Large intestine (tissue), 3 donors: ENCODE measurements around the gene TMEM100. TPM values are rescaled to one million over a fixed set of nuclear protein-coding genes. Genes with fewer than 3 reads are reported as not detected.

Experiments used
- DNase-seq, 2 donors: peaks; one replicate each; pipeline versions ENCODE4 v3.0.0 to v3.0.0-alpha.2; 2013
- H3K27ac ChIP-seq: one replicate; pipeline ENCODE4 v1.5.1; 2013; ENCODE audit warnings: low read length
- H3K27me3 ChIP-seq: 2 replicates; pipeline ENCODE4 v1.6.1; 2013; ENCODE audit warnings: low read length; ENCODE audit not compliant: control insufficient read depth, insufficient read depth
- H3K36me3 ChIP-seq: 2 replicates; pipeline ENCODE4 v1.6.1; 2013; ENCODE audit warnings: low read length; ENCODE audit not compliant: control insufficient read depth, insufficient read depth
- H3K4me1 ChIP-seq: one replicate; pipeline ENCODE4 v1.6.1; 2013; ENCODE audit warnings: low read length; ENCODE audit not compliant: control insufficient read depth, insufficient read depth
- H3K4me3 ChIP-seq: one replicate; pipeline ENCODE4 v1.5.1; 2013; ENCODE audit warnings: low read length
- H3K9me3 ChIP-seq: one replicate; pipeline ENCODE4 v1.6.1; 2013; ENCODE audit warnings: mild to moderate bottlenecking, low read depth, low read length, moderate library complexity; ENCODE audit not compliant: control insufficient read depth
- WGBS: methylation state at CpG from one replicate; pipeline ENCODE4 v1.1.5; 2013; ENCODE audit warnings: low lambda C conversion rate; ENCODE audit not compliant: insufficient coverage; 5-methylcytosine and 5-hydroxymethylcytosine counted together
- polyA plus RNA-seq: library from polyadenylated mRNA; unstranded; fragments of 120-200 nt; gene quantifications from one replicate; pipeline ENCODE4 v1.2.1, GENCODE V29; 2013

TMEM100 gene
- polyA plus RNA-seq, 1 donor: 12.6 TPM

DNA sequence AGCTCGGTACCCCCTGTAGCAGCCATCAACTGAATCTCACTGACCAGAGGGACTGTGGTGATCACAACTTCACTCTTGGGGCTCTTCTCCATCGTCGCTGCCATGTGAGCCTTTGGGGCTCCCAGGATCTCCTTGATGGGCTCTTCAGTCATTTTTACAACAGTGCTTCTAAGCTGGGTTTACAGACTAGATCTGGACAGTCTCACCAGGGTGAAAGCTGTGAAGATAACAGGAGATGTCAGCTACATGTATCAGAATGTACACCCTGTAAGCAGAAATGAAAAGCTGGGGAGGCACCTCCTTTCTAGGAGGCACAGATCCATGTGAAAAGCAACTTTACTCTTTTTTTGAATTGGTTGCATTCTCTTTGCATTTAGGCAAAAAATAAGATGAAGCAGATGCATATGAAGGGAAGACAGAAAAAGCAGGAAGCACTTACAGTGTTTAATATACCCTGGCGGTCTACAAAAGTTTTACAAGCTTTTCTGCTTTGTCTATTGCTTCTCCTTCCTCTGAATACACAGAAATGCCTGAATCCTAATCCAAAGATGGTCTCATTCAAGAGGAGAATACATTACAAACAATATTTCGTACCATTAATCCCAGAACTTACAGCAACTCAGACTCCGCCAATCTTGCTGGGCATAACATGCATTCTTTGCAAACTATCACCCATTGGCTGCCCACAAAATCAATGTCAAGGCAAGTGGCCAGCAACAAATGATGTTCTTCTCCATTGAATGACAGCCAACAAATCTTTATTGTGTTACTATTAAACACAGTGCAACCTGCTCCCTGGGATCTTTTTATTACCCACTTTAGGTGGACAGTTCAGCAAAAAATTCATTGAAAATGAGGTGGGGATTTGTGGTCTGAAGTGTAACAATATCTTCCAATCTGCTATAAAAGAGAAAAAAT lies 1.5 kb downstream of the TMEM100 start:
- Histone ChIP-seq H3K9me3 (no peaks in the 10 kb centered on the region), H3K36me3 (no peaks in the 10 kb centered on the region), H3K4me1 (no peaks in the 10 kb centered on the region), H3K4me3 (no peak overlapping the region), H3K27ac (no peak overlapping the region), H3K27me3 (peaks cover 17% of the 10 kb centered on the region)
- DNase-seq: no peak
- WGBS: no CpG with 5 or more reads among the region's 6 CpGs

- H3K27ac ChIP-seq: no peak overlapping the region
- H3K36me3 ChIP-seq: no peaks in the 10 kb centered on the region
- no peaks in the 10 kb centered on the region for H3K4me1 ChIP-seq
- 42% methylated on average over 4 of the region's 11 CpGs for WGBS
- H3K4me3 ChIP-seq: no peak overlapping the region
- peak; percentile 40 to 45 for DNase-seq
- no peaks in the 10 kb centered on the region for H3K9me3 ChIP-seq
- H3K27me3 ChIP-seq: peaks cover 5% of the 10 kb centered on the region
These were observed 4.5 kb downstream of the TMEM100 start for GRCh38 chr17:55717898-55718735.

DNA sequence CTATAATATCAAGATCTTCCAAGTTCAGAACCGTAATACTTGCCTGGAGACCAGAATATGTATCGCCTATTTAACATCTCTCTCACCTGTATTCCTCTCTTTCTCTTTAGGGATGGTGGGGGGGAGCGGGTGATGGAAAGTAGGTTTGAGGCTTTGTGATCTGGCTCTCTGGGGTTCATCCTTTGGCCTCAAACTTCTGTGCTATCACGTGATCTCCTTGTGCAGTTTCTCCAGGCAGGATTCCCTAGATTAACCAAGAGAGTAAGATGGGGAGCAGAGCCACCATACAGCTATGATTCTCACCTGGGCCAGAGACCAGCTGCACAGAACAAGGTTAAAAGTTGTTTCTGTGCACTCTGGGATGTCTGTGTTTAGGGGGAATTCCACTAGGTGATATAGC lies 5.2 kb downstream of the TMEM100 start:
- 100% methylated on average over 1 of the region's 4 CpGs for WGBS
- DNase-seq: no peak

GRCh38 chr17:55710829-55711496 lies 11.7 kb downstream of the TMEM100 start:
- WGBS: no CpG with 5 or more reads among the region's 4 CpGs
- Histone ChIP-seq H3K4me1 (no peaks in the 10 kb centered on the region), H3K9me3 (no peaks in the 10 kb centered on the region), H3K27ac (no peak overlapping the region), H3K4me3 (no peak overlapping the region), H3K27me3 (peaks cover 5% of the 10 kb centered on the region), H3K36me3 (no peaks in the 10 kb centered on the region)
- no peak for DNase-seq

More for the DNA sequence above, 5.2 kb downstream of the TMEM100 start:
- no peaks in the 10 kb centered on the region for H3K4me1 ChIP-seq
- H3K27ac ChIP-seq: no peak overlapping the region
- H3K27me3 ChIP-seq: no peaks in the 10 kb centered on the region
- no peaks in the 10 kb centered on the region for H3K36me3 ChIP-seq
- no peak overlapping the region for H3K4me3 ChIP-seq
- H3K9me3 ChIP-seq: no peaks in the 10 kb centered on the region

- Histone ChIP-seq H3K4me3 (no peak overlapping the region), H3K27ac (no peak overlapping the region), H3K4me1 (no peaks in the 10 kb centered on the region), H3K27me3 (peaks cover 5% of the 10 kb centered on the region), H3K36me3 (no peaks in the 10 kb centered on the region), H3K9me3 (no peaks in the 10 kb centered on the region)
- DNase-seq: no peak
- no CpG with 5 or more reads among the region's 3 CpGs for WGBS
These were observed 12.3 kb downstream of the TMEM100 start for GRCh38 chr17:55710410-55710809.

GRCh38 chr17:55709984-55710383 lies 12.7 kb downstream of the TMEM100 start:
- H3K27ac ChIP-seq: no peak overlapping the region
- H3K27me3 ChIP-seq: peaks cover 5% of the 10 kb centered on the region
- no peaks in the 10 kb centered on the region for H3K9me3 ChIP-seq
- no CpG with 5 or more reads among the region's 4 CpGs for WGBS
- H3K4me3 ChIP-seq: no peak overlapping the region
- no peaks in the 10 kb centered on the region for H3K36me3 ChIP-seq
- no peak for DNase-seq
- no peaks in the 10 kb centered on the region for H3K4me1 ChIP-seq

GRCh38 chr17:55709440-55709839 lies 13.2 kb downstream of the TMEM100 start:
- Histone ChIP-seq H3K27me3 (peaks cover 5% of the 10 kb centered on the region), H3K4me1 (no peaks in the 10 kb centered on the region), H3K27ac (no peak overlapping the region), H3K4me3 (no peak overlapping the region), H3K36me3 (no peaks in the 10 kb centered on the region), H3K9me3 (no peaks in the 10 kb centered on the region)
- 89% methylated on average over 3 of the region's 7 CpGs for WGBS
- no peak for DNase-seq

GRCh38 chr17:55708175-55708974 lies 14.3 kb downstream of the TMEM100 start:
- WGBS: 83% methylated on average over 1 of the region's 8 CpGs
- Histone ChIP-seq H3K27me3 (peaks cover 5% of the 10 kb centered on the region), H3K9me3 (no peaks in the 10 kb centered on the region), H3K36me3 (no peaks in the 10 kb centered on the region), H3K4me3 (no peak overlapping the region), H3K4me1 (no peaks in the 10 kb centered on the region), H3K27ac (no peak overlapping the region)
- DNase-seq: no peak

GRCh38 chr17:55706808-55707773 lies 15.6 kb downstream of the TMEM100 start:
- WGBS: no CpG with 5 or more reads among the region's 11 CpGs
- Histone ChIP-seq H3K4me3 (no peak overlapping the region), H3K36me3 (no peaks in the 10 kb centered on the region), H3K27me3 (peaks cover 5% of the 10 kb centered on the region), H3K27ac (no peak overlapping the region), H3K9me3 (no peaks in the 10 kb centered on the region), H3K4me1 (no peaks in the 10 kb centered on the region)
- no peak for DNase-seq
